HEK293 (cell line): Measurements from ENCODE around the gene ZNF394.

Experiments
- ZNF239 ChIP-seq: fragments of 450-650 bp; formaldehyde crosslinking; IDR thresholded peaks from 2 replicates; pipeline ENCODE4 v1.5.1; 2016; ENCODE audit warnings: missing biosample characterization, missing genetic modification characterization
- ZNF354C ChIP-seq: fragments of 450-650 bp; formaldehyde crosslinking; IDR thresholded peaks from 2 replicates; pipeline ENCODE4 v1.5.1; 2016; ENCODE audit warnings: missing biosample characterization, missing genetic modification characterization, low read depth, borderline replicate concordance

DNA sequence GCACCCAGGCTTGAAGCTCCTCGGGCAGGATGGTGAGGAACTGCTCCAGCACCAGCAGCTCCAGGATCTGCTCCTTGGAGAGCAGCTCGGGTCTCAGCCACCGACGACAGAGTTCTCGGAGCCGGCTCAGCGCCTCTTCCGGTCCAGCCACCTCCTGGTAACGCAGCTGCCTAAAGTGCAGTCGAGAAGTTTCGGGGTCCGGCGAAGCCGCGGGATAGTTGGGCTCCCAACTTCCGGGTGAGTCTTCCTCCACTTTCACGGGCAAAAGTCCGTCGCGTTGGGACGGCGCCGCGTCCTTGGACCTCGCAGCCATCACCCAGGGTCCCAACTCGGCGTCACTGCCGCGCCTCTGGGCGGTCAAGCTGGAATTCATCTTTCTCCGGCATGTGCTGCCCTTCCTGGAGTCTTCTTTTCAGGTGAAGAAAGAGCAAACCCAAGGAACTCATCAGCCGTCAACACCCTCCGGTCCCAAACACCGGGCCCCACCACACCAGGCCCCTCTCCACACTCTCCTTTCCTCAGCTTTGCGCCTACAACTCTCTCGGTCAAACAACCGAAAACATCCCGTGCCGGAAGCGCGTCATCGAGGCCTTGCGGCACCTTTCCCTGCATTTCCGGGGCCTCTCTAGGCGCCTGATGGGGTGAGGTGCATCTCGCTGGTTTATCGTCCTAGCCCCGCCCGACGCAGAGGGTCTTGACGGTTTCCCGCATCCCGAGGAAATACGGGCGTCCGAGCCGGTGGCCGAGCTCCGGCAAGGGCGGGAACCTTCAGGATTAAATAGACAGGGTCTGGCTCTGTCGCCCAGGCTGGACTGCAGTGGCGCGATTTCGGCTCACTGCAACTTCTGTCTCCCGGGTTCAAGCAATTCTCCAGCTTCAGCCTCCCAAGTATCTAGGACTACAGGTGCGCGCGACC, at the start of gene ZNF394:
- TF ChIP-seq ZNF354C (tag by site-specific recombination) = no peak
- no peak for TF ChIP-seq ZNF239 (tag by site-specific recombination)
